CD14-positive monocyte (primary cell): Measurements from ENCODE around the gene CDKL5. TPM values are rescaled to one million over a fixed set of nuclear protein-coding genes. Genes with fewer than 3 reads are reported as not detected.

Source experiments
- DNase-seq, 3 donors: peaks; one replicate each; pipeline ENCODE4 v3.0.0-alpha.2; 2011 to 2022
- H2AFZ ChIP-seq: 2 replicates; pipeline ENCODE4 v1.6.0; 2012; ENCODE audit warnings: mild to moderate bottlenecking, low read depth, low read length, inconsistent platforms; ENCODE audit not compliant: insufficient read depth, poor library complexity, severe bottlenecking
- H3K27ac ChIP-seq, 2 donors: 1 replicate in 1 of 2; 2 replicates in 1 of 2; pipeline ENCODE4 v1.5.1; 2012 to 2013; ENCODE audit warnings: low read length in 2 of 2, control low read depth in 1 of 2, inconsistent platforms in 1 of 2, low read depth in 1 of 2, mild to moderate bottlenecking in 1 of 2
- H3K27me3 ChIP-seq, 2 donors: one replicate each; pipeline versions ENCODE4 v1.6.0 to v1.6.1; 2011 to 2013; ENCODE audit warnings: low read length in 2 of 2; ENCODE audit not compliant: control insufficient read depth in 2 of 2, insufficient read depth in 2 of 2
- H3K36me3 ChIP-seq, 2 donors: replicated peaks in 1 of 2; 1 replicate in 1 of 2; 2 replicates in 1 of 2; pipeline versions ENCODE4 v1.5.1 to v1.6.1; 2012 to 2013; ENCODE audit warnings: low read length in 2 of 2, control low read depth in 1 of 2, inconsistent platforms in 1 of 2, mild to moderate bottlenecking in 1 of 2; ENCODE audit not compliant: insufficient read depth in 2 of 2, control insufficient read depth in 1 of 2
- H3K4me1 ChIP-seq, 2 donors: 1 replicate in 1 of 2; 2 replicates in 1 of 2; pipeline versions ENCODE4 v1.5.1 to v1.6.1; 2012 to 2013; ENCODE audit warnings: low read length in 2 of 2, control low read depth in 1 of 2, inconsistent platforms in 1 of 2, mild to moderate bottlenecking in 1 of 2, moderate library complexity in 1 of 2; ENCODE audit not compliant: insufficient read depth in 2 of 2, control insufficient read depth in 1 of 2
- H3K4me2 ChIP-seq: replicated peaks from 2 replicates; pipeline ENCODE3; 2012; ENCODE audit warnings: low read length, moderate library complexity, mild to moderate bottlenecking; ENCODE audit not compliant: poor library complexity, severe bottlenecking; ENCODE audit errors: extremely low read depth
- H3K4me3 ChIP-seq, 3 experiments: fragments of 200-600 bp in 1 of 3; sonication (generic) in 1 of 3; replicated peaks in 1 of 3; 1 replicate in 2 of 3; 2 replicates in 1 of 3; pipeline ENCODE4 v1.5.1; 2011 to 2013; ENCODE audit warnings: low read length in 3 of 3, mild to moderate bottlenecking in 3 of 3, control low read depth in 2 of 3, low read depth in 2 of 3, inconsistent platforms in 1 of 3, moderate library complexity in 1 of 3
- H3K79me2 ChIP-seq: 2 replicates; pipeline ENCODE4 v1.6.0; 2012; ENCODE audit warnings: mild to moderate bottlenecking, control low read depth, inconsistent platforms, low read length, moderate library complexity; ENCODE audit not compliant: insufficient read depth
- H3K9ac ChIP-seq: 2 replicates; pipeline ENCODE4 v1.6.0; 2017; ENCODE audit warnings: low read length, mild to moderate bottlenecking; ENCODE audit not compliant: insufficient read depth, poor library complexity, severe bottlenecking
- H3K9me3 ChIP-seq, 2 donors: replicated peaks in 1 of 2; 1 replicate in 1 of 2; 2 replicates in 1 of 2; pipeline versions ENCODE4 v1.5.1 to v1.6.1; 2012 to 2013; ENCODE audit warnings: low read length in 2 of 2, control low read depth in 1 of 2; ENCODE audit not compliant: control insufficient read depth in 1 of 2, insufficient read depth in 1 of 2
- H4K20me1 ChIP-seq: 2 replicates; pipeline ENCODE4 v1.6.0; 2012; ENCODE audit warnings: mild to moderate bottlenecking, low read length, control low read depth, moderate library complexity; ENCODE audit not compliant: insufficient read depth
- H3K27ac Mint-ChIP-seq, 7 donors: one replicate each; pipeline ENCODE4 v1.8.0; 2020; ENCODE audit warnings: mild to moderate bottlenecking in 7 of 7, mixed read lengths in 7 of 7, moderate library complexity in 6 of 7, inconsistent platforms in 2 of 7
- H3K27me3 Mint-ChIP-seq, 3 donors: one replicate each; pipeline ENCODE4 v1.8.0; 2021 to 2022; ENCODE audit warnings: low read depth in 3 of 3, mild to moderate bottlenecking in 3 of 3, mixed read lengths in 3 of 3, moderate library complexity in 3 of 3, inconsistent platforms in 1 of 3
- H3K36me3 Mint-ChIP-seq, 2 donors: one replicate each; pipeline ENCODE4 v1.8.0; 2020; ENCODE audit warnings: mixed read lengths in 2 of 2, inconsistent platforms in 1 of 2, mild to moderate bottlenecking in 1 of 2
- H3K4me1 Mint-ChIP-seq: one replicate; pipeline ENCODE4 v1.8.0; 2020; ENCODE audit warnings: mild to moderate bottlenecking, mixed read lengths
- H3K4me3 Mint-ChIP-seq, 2 donors: one replicate each; pipeline ENCODE4 v1.8.0; 2020; ENCODE audit warnings: mild to moderate bottlenecking in 2 of 2, mixed read lengths in 2 of 2, moderate library complexity in 1 of 2
- H3K9me3 Mint-ChIP-seq, 7 donors: one replicate each; pipeline ENCODE4 v1.8.0; 2020 to 2022; ENCODE audit warnings: mixed read lengths in 7 of 7, mild to moderate bottlenecking in 6 of 7, moderate library complexity in 6 of 7, inconsistent platforms in 2 of 7
- WGBS: methylation state at CpG from one replicate; pipeline ENCODE4 v1.1.5; 2013; ENCODE audit warnings: missing lambda C conversion rate; ENCODE audit not compliant: insufficient coverage; 5-methylcytosine and 5-hydroxymethylcytosine counted together
- intact Hi-C, 2 donors: fragments of 100-400 bp; cut with micrococcal nuclease; formaldehyde crosslinking; loops; one replicate each; pipeline versions ENCODE4 v1.15.0 to v1.15.1; 2023
- polyA plus RNA-seq, 3 donors: library from polyadenylated mRNA; depleted of rRNA in 1 of 3; unstranded in 2 of 3; stranded (reverse) in 1 of 3; fragments of 300-500 nt in 2 of 3; fragments of >200 nt in 1 of 3; fragmentation: Illumina TruSeq in 2 of 3; gene quantifications; 1 replicate in 2 of 3; 2 replicates in 1 of 3; pipeline ENCODE4 v1.2.3, GENCODE V29; 2012 to 2021
- TF ChIP-seq, protein P1 (sequence below): fragments of 200-600 bp; IDR thresholded peaks from one replicate; pipeline ENCODE4 v1.8.0; 2022; ENCODE audit warnings: antibody characterized with exemption, mild to moderate bottlenecking

Gene CDKL5
- polyA plus RNA-seq, 3 donors: 0.54 to 3.6 (median 1.4) TPM

DNA sequence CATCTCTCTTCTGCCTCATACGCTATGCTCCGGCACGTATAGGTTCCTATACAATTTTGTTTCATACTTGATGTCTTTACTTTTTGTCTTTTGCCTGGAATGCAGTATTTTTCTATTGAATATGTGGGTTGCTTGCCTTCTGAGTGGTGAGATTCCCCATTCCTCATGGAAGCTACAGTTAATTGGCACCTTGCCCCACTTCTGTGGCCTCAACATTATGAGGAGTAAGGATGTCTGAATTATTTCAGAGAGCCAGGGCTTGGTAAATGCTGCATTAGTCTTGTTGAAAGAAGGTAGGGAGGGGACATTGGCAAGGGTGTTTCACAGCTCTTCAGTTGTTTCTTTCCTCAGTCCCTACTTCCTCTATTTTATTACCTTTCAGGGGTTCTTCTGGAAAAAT lies 23.0 kb downstream of the CDKL5 start:
- WGBS: no CpG with 5 or more reads among the region's 3 CpGs
- H3K27ac Mint-ChIP-seq: no peak overlapping the region

DNA sequence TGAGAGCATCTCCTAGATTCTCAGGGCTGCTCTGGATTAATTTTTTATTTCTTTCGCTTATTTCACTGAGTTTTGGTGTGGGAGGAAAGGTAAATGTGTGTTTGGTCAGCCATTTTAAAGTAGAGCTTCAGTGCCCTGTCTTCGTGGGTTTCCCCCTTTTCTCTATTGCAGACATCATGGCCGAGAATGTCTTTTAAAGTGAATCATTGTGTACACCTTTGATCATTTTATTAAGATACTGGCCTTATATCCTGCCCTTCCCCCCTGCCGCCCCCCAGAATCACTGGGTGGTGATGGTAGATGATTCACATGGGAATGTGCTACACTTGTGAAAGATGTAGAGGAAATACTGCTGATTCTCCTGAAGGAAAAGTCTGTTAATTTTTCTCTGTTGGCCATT lies 23.8 kb downstream of the CDKL5 start:
- DNase-seq: no peak
- Histone ChIP-seq H3K27ac (no peak overlapping the region), H3K4me2 (no peak overlapping the region), H3K27me3 (no peaks in the 10 kb centered on the region), H3K4me1 (peaks cover 0 to 12% of the 10 kb centered on the region in 2 donors), H3K79me2 (peaks cover 3% of the 10 kb centered on the region), H3K9ac (no peak overlapping the region), H3K36me3 (no peaks in the 10 kb centered on the region), H4K20me1 (no peaks in the 10 kb centered on the region), H2AFZ (no peak overlapping the region), H3K9me3 (no peaks in the 10 kb centered on the region), H3K4me3 (no peak overlapping the region)
- peaks cover 20% of the 10 kb centered on the region for H3K4me1 Mint-ChIP-seq
- no peak overlapping the region for H3K4me3 Mint-ChIP-seq
- intact Hi-C loops: no loop called here
- peak overlapping the region in 1 of 7 donors; percentile 54 for H3K27ac Mint-ChIP-seq
- TF ChIP-seq, protein P1, sequence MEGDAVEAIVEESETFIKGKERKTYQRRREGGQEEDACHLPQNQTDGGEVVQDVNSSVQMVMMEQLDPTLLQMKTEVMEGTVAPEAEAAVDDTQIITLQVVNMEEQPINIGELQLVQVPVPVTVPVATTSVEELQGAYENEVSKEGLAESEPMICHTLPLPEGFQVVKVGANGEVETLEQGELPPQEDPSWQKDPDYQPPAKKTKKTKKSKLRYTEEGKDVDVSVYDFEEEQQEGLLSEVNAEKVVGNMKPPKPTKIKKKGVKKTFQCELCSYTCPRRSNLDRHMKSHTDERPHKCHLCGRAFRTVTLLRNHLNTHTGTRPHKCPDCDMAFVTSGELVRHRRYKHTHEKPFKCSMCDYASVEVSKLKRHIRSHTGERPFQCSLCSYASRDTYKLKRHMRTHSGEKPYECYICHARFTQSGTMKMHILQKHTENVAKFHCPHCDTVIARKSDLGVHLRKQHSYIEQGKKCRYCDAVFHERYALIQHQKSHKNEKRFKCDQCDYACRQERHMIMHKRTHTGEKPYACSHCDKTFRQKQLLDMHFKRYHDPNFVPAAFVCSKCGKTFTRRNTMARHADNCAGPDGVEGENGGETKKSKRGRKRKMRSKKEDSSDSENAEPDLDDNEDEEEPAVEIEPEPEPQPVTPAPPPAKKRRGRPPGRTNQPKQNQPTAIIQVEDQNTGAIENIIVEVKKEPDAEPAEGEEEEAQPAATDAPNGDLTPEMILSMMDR: no peak
- peaks cover 0 to 5% (median 1%) of the 10 kb centered on the region in 3 donors for H3K27me3 Mint-ChIP-seq
- WGBS: no CpG with 5 or more reads among the region's 4 CpGs
- H3K36me3 Mint-ChIP-seq: peaks cover 0 to 4% of the 10 kb centered on the region in 2 donors
- H3K9me3 Mint-ChIP-seq: peaks cover 0 to 4% (median 0%) of the 10 kb centered on the region in 7 donors

More for the DNA sequence above, 23.0 kb downstream of the CDKL5 start:
- Mint-ChIP-seq H3K4me1 (peaks cover 20% of the 10 kb centered on the region), H3K9me3 (peaks cover 0 to 4% (median 0%) of the 10 kb centered on the region in 7 donors), H3K4me3 (no peak overlapping the region), H3K27me3 (peaks cover 0 to 1% (median 1%) of the 10 kb centered on the region in 3 donors), H3K36me3 (peaks cover 0 to 4% of the 10 kb centered on the region in 2 donors)
- intact Hi-C loops: no loop called here
- no peaks in the 10 kb centered on the region for H3K9me3 ChIP-seq
- H3K9ac ChIP-seq: no peak overlapping the region
- no peaks in the 10 kb centered on the region for H4K20me1 ChIP-seq
- no peak overlapping the region for H2AFZ ChIP-seq
- H3K4me1 ChIP-seq: peaks cover 0 to 12% of the 10 kb centered on the region in 2 donors
- no peaks in the 10 kb centered on the region for H3K36me3 ChIP-seq
- DNase-seq: no peak
- no peaks in the 10 kb centered on the region for H3K27me3 ChIP-seq
- peaks cover 3% of the 10 kb centered on the region for H3K79me2 ChIP-seq
- TF ChIP-seq, protein P1: no peak
- no peak overlapping the region for H3K4me3 ChIP-seq
- no peak overlapping the region for H3K27ac ChIP-seq
- no peak overlapping the region for H3K4me2 ChIP-seq
